HepG2 (cell line): ENCODE measurements around the gene SMIM28. TPM values are rescaled to one million over a fixed set of nuclear protein-coding genes. Genes with fewer than 3 reads are reported as not detected.
A peak's percentile ranks its signal among the peaks of the same experiment; 100 is the strongest.

Experiments
- CEBPG ChIP-seq: IDR thresholded peaks from 2 replicates; pipeline ENCODE4 v1.6.1; 2016
- GATAD2A ChIP-seq: IDR thresholded peaks from 2 replicates; pipeline ENCODE4 v1.6.1; 2016
- HOXA3 ChIP-seq: sonication (generic); formaldehyde crosslinking; IDR thresholded peaks from 2 replicates; pipeline ENCODE4 v1.5.0; 2020; ENCODE audit warnings: missing genetic modification reagents
- ZNF101 ChIP-seq: sonication (generic); formaldehyde crosslinking; IDR thresholded peaks from 2 replicates; pipeline ENCODE4 v1.4.0; 2020; ENCODE audit warnings: mild to moderate bottlenecking, low read depth, missing genetic modification reagents, borderline replicate concordance
- ZNF17 ChIP-seq: sonication (generic); formaldehyde crosslinking; IDR thresholded peaks from 2 replicates; pipeline ENCODE4 v1.5.0; 2020; ENCODE audit warnings: mild to moderate bottlenecking, missing genetic modification reagents
- ZNF33B ChIP-seq: sonication (generic); formaldehyde crosslinking; IDR thresholded peaks from 2 replicates; pipeline ENCODE4 v1.5.1; 2020; ENCODE audit warnings: mild to moderate bottlenecking, missing genetic modification reagents
- polyA plus RNA-seq, 8 experiments: library from polyadenylated mRNA; depleted of rRNA in 3 of 8; stranded (reverse) in 7 of 8; unstranded in 1 of 8; fragments of >200 nt; fragmentation: Illumina TruSeq in 4 of 8; extraction: Trizol in 4 of 8; gene quantifications; 2 replicates each; pipeline versions ENCODE4 v1.2.1 to v1.2.3, GENCODE V29; 2011 to 2016; ENCODE audit warnings: low read depth in 4 of 8, missing spikeins in 1 of 8, mixed read lengths in 1 of 8; ENCODE audit not compliant: insufficient read depth in 1 of 8
- total RNA-seq, 5 experiments: library from RNA; depleted of rRNA; stranded (reverse); fragments of >200 nt; fragmentation: Illumina TruSeq; extraction: Trizol; gene quantifications; 2 replicates each; pipeline ENCODE4 v1.2.3, GENCODE V29; 2016; ENCODE audit warnings: low read depth in 1 of 5
- TF ChIP-seq, protein P1 (sequence below): sonication (generic); formaldehyde crosslinking; IDR thresholded peaks from 2 replicates; pipeline ENCODE4 v1.4.0; 2020; ENCODE audit warnings: low read depth, missing genetic modification reagents
- TF ChIP-seq, protein P2 (sequence below): sonication (generic); formaldehyde crosslinking; IDR thresholded peaks from 2 replicates; pipeline ENCODE4 v1.4.0; 2020; ENCODE audit warnings: mild to moderate bottlenecking, missing genetic modification reagents, borderline replicate concordance

SMIM28 gene
- total and polyA plus RNA-seq, 2 of the 13 experiments (the other 11 are each of a cell fraction or from before 2014, with no cell fraction given) = not detected

DNA sequence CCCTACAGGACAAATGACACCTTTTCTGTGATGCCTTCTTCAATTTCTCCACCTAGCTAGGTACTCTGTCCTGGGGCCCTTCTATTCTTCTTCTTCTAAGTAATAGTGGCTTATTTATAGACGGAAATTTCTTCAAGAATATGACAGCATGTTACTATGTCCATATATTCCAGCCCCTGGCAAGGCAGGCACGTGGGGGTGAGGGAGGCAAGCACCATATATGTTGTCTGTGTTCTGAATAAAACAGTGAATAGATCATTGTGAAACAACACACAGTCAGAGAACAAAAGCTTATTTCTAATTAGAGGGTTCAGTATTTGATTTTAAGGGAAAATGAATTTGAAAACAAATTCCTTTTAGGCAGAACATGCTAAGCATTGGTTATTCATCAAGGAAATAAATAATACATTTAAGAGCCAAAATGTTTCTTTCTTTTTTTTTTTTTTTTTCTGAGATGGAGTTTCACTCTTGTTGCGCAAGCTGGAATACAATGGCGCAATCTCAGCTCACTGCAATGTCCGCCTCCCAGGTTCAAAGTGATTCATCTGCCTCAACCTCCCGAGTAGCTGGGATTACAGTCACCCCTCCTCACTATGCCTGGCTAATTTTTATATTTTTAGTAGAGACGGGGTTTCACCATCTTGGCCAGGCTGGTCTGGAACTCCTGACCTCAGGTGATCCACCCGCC lies 32.5 kb downstream of the SMIM28 start (continued):
- TF ChIP-seq, protein P1, sequence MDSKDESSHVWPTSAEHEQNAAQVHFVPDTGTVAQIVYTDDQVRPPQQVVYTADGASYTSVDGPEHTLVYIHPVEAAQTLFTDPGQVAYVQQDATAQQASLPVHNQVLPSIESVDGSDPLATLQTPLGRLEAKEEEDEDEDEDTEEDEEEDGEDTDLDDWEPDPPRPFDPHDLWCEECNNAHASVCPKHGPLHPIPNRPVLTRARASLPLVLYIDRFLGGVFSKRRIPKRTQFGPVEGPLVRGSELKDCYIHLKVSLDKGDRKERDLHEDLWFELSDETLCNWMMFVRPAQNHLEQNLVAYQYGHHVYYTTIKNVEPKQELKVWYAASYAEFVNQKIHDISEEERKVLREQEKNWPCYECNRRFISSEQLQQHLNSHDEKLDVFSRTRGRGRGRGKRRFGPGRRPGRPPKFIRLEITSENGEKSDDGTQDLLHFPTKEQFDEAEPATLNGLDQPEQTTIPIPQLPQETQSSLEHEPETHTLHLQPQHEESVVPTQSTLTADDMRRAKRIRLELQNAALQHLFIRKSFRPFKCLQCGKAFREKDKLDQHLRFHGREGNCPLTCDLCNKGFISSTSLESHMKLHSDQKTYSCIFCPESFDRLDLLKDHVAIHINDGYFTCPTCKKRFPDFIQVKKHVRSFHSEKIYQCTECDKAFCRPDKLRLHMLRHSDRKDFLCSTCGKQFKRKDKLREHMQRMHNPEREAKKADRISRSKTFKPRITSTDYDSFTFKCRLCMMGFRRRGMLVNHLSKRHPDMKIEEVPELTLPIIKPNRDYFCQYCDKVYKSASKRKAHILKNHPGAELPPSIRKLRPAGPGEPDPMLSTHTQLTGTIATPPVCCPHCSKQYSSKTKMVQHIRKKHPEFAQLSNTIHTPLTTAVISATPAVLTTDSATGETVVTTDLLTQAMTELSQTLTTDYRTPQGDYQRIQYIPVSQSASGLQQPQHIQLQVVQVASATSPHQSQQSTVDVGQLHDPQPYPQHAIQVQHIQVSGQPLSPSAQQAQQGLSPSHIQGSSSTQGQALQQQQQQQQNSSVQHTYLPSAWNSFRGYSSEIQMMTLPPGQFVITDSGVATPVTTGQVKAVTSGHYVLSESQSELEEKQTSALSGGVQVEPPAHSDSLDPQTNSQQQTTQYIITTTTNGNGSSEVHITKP (CRISPR knock-in tag) = no peak
- TF ChIP-seq CEBPG (CRISPR knock-in tag) (peak; percentile 87), ZNF17 (no peak), ZNF101 (CRISPR knock-in tag) (no peak), ZNF33B (CRISPR knock-in tag) (no peak), GATAD2A (CRISPR knock-in tag) (peak; percentile 41; the same call in 1 of the 2 replicates), HOXA3 (0 out of 2 replicates have a peak, but pooled peaks have one; percentile 14)
- TF ChIP-seq, protein P2, sequence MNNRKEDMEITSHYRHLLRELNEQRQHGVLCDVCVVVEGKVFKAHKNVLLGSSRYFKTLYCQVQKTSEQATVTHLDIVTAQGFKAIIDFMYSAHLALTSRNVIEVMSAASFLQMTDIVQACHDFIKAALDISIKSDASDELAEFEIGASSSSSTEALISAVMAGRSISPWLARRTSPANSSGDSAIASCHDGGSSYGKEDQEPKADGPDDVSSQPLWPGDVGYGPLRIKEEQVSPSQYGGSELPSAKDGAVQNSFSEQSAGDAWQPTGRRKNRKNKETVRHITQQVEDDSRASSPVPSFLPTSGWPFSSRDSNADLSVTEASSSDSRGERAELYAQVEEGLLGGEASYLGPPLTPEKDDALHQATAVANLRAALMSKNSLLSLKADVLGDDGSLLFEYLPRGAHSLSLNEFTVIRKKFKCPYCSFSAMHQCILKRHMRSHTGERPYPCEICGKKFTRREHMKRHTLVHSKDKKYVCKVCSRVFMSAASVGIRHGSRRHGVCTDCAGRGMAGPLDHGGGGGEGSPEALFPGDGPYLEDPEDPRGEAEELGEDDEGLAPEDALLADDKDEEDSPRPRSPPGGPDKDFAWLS (CRISPR knock-in tag) = no peak
